Measurements from ENCODE around the gene EPN1. TPM values are rescaled to one million over a fixed set of nuclear protein-coding genes. Genes with fewer than 3 reads are reported as not detected.

EPN1 gene
- total RNA-seq, 2 experiments from 2014 or later = 39.0 to 40.5 TPM

DNA sequence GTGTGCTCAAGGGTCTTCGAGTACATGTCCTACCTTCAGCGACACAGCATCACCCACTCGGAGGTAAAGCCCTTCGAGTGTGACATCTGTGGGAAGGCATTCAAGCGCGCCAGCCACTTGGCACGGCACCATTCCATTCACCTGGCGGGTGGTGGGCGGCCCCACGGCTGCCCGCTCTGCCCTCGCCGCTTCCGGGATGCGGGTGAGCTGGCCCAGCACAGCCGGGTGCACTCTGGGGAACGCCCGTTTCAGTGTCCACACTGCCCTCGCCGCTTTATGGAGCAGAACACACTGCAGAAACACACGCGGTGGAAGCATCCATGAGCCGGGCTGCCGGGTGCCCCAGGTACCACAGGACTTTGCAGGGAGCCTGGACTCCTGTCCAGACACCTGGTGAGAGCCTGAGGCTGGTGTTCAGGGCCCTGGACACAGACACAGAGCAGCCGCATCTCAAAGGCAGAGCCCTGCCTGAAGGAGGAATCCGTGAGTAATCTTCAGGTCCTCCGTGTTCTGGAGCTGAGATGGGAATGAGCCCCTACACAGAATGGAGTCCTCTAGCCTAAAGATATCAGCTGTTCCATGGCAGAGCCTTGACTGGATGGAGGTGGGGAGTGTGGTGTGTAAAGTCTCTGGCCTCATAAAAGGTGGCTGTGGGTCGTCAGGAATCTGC is 30.0 kb upstream of the EPN1 start:
- H3K27ac Mint-ChIP-seq = peak overlapping the region; percentile 36
- peak overlapping the region; percentile 89 for H3K4me3 Mint-ChIP-seq
- H3K9me3 ChIP-seq (ENCODE audit: control insufficient read depth in 1 of 2, insufficient read depth in 1 of 2, low read length in 2 of 2) = peaks cover 0 to 5% of the 10 kb centered on the region in 2 experiments
- ATAC-seq (ENCODE audit: poor library complexity) (no peak), DNase-seq (no peak)
- peaks cover 16% of the 10 kb centered on the region for H3K36me3 Mint-ChIP-seq (ENCODE audit: low read depth)
- H3K36me3 ChIP-seq (ENCODE audit: insufficient read depth, low read length) = peaks cover 12% of the 10 kb centered on the region
- TF ChIP-seq, protein P1, sequence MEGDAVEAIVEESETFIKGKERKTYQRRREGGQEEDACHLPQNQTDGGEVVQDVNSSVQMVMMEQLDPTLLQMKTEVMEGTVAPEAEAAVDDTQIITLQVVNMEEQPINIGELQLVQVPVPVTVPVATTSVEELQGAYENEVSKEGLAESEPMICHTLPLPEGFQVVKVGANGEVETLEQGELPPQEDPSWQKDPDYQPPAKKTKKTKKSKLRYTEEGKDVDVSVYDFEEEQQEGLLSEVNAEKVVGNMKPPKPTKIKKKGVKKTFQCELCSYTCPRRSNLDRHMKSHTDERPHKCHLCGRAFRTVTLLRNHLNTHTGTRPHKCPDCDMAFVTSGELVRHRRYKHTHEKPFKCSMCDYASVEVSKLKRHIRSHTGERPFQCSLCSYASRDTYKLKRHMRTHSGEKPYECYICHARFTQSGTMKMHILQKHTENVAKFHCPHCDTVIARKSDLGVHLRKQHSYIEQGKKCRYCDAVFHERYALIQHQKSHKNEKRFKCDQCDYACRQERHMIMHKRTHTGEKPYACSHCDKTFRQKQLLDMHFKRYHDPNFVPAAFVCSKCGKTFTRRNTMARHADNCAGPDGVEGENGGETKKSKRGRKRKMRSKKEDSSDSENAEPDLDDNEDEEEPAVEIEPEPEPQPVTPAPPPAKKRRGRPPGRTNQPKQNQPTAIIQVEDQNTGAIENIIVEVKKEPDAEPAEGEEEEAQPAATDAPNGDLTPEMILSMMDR (IDR thresholded peaks at IDR 0.05) = no peak
- ChIA-PET CTCF (no interaction called here), POLR2A (interaction anchor here (0.6 to 3.0 kb wide), 3 partner anchors 9 to 1486 kb away, joined by 4 to 24 read pairs (median 10); partner anchors contain the start of genes U2AF2 and ZNF784)
- intact Hi-C loops (cut with DNase I, micrococcal nuclease) = loop anchor here (5.0 kb wide), 3 partner anchors 37 to 258 kb away; partner anchors contain the start of genes FIZ1 (in 1 of the 2) and RPL28 (in 1 of the 2)
- H3K9me3 Mint-ChIP-seq = no peaks in the 10 kb centered on the region
- H3K4me3 ChIP-seq (ENCODE audit: low read length) = no peak overlapping the region
- H3K27me3 Mint-ChIP-seq = no peaks in the 10 kb centered on the region
- H3K27me3 ChIP-seq (ENCODE audit: control insufficient read depth in 1 of 2, insufficient read depth in 2 of 2, low read length in 2 of 2) = no peaks in the 10 kb centered on the region
- peaks cover 75% of the 10 kb centered on the region for H3K4me1 ChIP-seq (ENCODE audit: insufficient read depth, low read length)
- peaks cover 53% of the 10 kb centered on the region for H3K4me1 Mint-ChIP-seq (ENCODE audit: low read depth)
- no peak overlapping the region for H3K27ac ChIP-seq (ENCODE audit: low read depth in 1 of 2, low read length in 2 of 2)

DNA sequence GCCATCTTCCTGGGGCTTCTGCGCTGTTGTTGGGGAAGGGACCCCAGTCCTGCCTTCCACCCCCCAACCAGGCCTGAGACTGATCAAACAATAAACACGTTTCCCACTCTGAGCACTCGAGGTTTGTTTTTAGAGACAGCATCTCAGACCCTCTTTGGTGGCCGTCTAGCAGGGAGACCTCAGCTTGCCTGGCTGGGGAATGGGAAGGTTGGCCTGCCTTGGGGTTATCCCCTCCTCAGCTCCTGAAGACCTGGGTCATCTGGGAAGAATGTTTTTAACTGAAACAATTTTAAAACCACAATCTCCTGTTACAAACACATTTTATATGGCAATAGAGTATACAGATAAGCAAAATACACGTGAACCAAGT is 29.5 kb upstream of the EPN1 start:
- POLR2A ChIA-PET = interaction anchor here (0.6 to 2.0 kb wide), 4 partner anchors 9 to 1487 kb away, joined by 3 to 10 read pairs (median 4); partner anchors contain the start of genes U2AF2 and ZNF524
- peaks cover 70% of the 10 kb centered on the region for H3K4me1 ChIP-seq (ENCODE audit: insufficient read depth, low read length)
- peaks cover 0 to under 1% of the 10 kb centered on the region in 2 experiments for H3K9me3 ChIP-seq (ENCODE audit: control insufficient read depth in 1 of 2, insufficient read depth in 1 of 2, low read length in 2 of 2)
- TF ChIP-seq, protein P1 (IDR thresholded peaks at IDR 0.05) = no peak
- peak overlapping the region; percentile 82 for H3K4me3 Mint-ChIP-seq
- DNase-seq (no peak), ATAC-seq (ENCODE audit: poor library complexity) (no peak)
- CTCF ChIA-PET = interaction anchor here (0.6 kb wide), 1 partner anchor 12 kb away, joined by 3 read pairs; no protein-coding TSS in a partner anchor
- peaks cover 53% of the 10 kb centered on the region for H3K4me1 Mint-ChIP-seq (ENCODE audit: low read depth)
- no peaks in the 10 kb centered on the region for H3K9me3 Mint-ChIP-seq
- peak overlapping the region; percentile 36 for H3K27ac Mint-ChIP-seq
- H3K27me3 Mint-ChIP-seq = no peaks in the 10 kb centered on the region
- no peaks in the 10 kb centered on the region for H3K27me3 ChIP-seq (ENCODE audit: control insufficient read depth in 1 of 2, insufficient read depth in 2 of 2, low read length in 2 of 2)
- peaks cover 12% of the 10 kb centered on the region for H3K36me3 ChIP-seq (ENCODE audit: insufficient read depth, low read length)
- no peak overlapping the region for H3K27ac ChIP-seq (ENCODE audit: low read depth in 1 of 2, low read length in 2 of 2)
- intact Hi-C loops (cut with DNase I, micrococcal nuclease) = loop anchor here in 1 of 2 experiments (5.0 kb wide), 1 partner anchor 37 kb away; no protein-coding TSS in a partner anchor
- H3K4me3 ChIP-seq (ENCODE audit: low read length) = no peak overlapping the region
- H3K36me3 Mint-ChIP-seq (ENCODE audit: low read depth) = peaks cover 16% of the 10 kb centered on the region

GRCh38 chr19:55646889-55647731 is 27.9 kb upstream of the EPN1 start:
- TF ChIP-seq, protein P1 (IDR thresholded peaks at IDR 0.05) = no peak
- CTCF ChIA-PET = interaction anchor here (0.6 to 2.5 kb wide), 3 partner anchors 14 to 41 kb away, joined by 3 to 12 read pairs (median 4); partner anchors contain the start of gene ZNF865
- peak overlapping the region; percentile 59 for H3K4me3 ChIP-seq (ENCODE audit: low read length)
- POLR2A ChIA-PET = interaction anchor here (0.9 to 2.0 kb wide), 5 partner anchors 9 to 185 kb away, joined by 3 to 14 read pairs (median 4); partner anchors contain the start of gene ISOC2
- H3K27ac ChIP-seq (ENCODE audit: low read depth in 1 of 2, low read length in 2 of 2) = peak overlapping the region in 1 of 2 donors; percentile 35
- intact Hi-C loops (cut with DNase I, micrococcal nuclease) = loop anchor here in 1 of 2 experiments (5.0 kb wide), 1 partner anchor 35 kb away; no protein-coding TSS in a partner anchor
- Mint-ChIP-seq H3K4me1 (ENCODE audit: low read depth) (peaks cover 43% of the 10 kb centered on the region), H3K4me3 (peak overlapping the region; percentile 88), H3K27ac (peak overlapping the region; percentile 63), H3K36me3 (ENCODE audit: low read depth) (peaks cover 9% of the 10 kb centered on the region), H3K9me3 (no peaks in the 10 kb centered on the region), H3K27me3 (no peaks in the 10 kb centered on the region)
- no peaks in the 10 kb centered on the region for H3K9me3 ChIP-seq (ENCODE audit: control insufficient read depth in 1 of 2, insufficient read depth in 1 of 2, low read length in 2 of 2)
- H3K27me3 ChIP-seq (ENCODE audit: control insufficient read depth in 1 of 2, insufficient read depth in 2 of 2, low read length in 2 of 2) = no peaks in the 10 kb centered on the region
- no peak for ATAC-seq (ENCODE audit: poor library complexity)
- DNase-seq = no peak
- peaks cover 57% of the 10 kb centered on the region for H3K4me1 ChIP-seq (ENCODE audit: insufficient read depth, low read length)
- peaks cover 12% of the 10 kb centered on the region for H3K36me3 ChIP-seq (ENCODE audit: insufficient read depth, low read length)

Measured in CD4-positive, alpha-beta T cell (primary cell).